ENCODE measurements around the gene USP5.
"Not testable (repeated sequence)": the region's sequence is repeated elsewhere in the genome, so short reads cannot be mapped to it uniquely, and the experiment has no call there.

DNA sequence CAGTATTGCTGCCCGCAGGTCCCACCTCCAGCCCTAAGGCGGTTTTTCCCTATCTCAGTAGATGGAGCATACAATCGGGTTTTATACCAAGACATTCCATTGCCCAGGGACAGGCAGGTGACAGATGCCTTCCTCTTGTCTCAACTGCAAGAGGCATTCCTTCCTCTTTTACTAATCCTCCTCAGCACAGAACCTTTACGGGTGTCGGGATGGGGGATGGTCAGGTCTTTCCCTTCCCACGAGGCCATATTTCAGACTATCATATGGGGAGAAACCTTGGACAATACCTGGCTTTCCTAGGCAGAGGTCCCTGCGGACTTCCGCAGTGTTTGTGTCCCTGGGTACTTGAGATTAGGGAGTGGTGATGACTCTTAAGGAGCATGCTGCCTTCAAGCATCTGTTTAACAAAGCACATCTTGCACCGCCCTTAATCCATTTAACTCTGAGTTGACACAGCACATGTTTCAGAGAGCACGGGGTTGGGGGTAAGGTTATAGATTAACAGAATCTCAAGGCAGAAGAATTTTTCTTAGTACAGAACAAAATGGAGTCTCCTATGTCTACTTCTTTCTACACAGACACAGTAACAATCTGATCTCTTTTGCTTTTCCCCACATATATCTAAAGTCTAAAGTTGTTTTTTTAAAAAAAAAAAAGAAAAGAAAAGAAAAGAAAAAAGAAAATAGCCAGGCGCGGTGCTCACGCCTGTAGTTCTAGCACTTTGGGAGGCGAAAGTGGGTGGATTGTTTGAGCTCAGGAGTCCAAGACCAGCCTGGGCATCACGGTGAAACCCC is 34.5 kb downstream of the USP5 start:
- not testable (repeated sequence) for TF ChIP-seq CTCF (IDR thresholded peaks at IDR 0.05); FOSL2 (IDR thresholded peaks at IDR 0.05; ENCODE audit: borderline replicate concordance, low read depth); JUND (IDR thresholded peaks at IDR 0.05); EZH2phosphoT487 (IDR thresholded peaks at IDR 0.05; ENCODE audit: borderline replicate concordance, low read depth); FOXM1 (IDR thresholded peaks at IDR 0.05; ENCODE audit: low read depth); POLR2AphosphoS5 (IDR thresholded peaks at IDR 0.05; ENCODE audit: low read depth, low read length); TEAD4 (IDR thresholded peaks at IDR 0.05; ENCODE audit: borderline replicate concordance, insufficient read depth); ELF1 (IDR thresholded peaks at IDR 0.05); SMC3 (IDR thresholded peaks at IDR 0.05; ENCODE audit: low read depth, low read length); FOXJ3 (CRISPR knock-in tag; IDR thresholded peaks at IDR 0.05); RAD21 (IDR thresholded peaks at IDR 0.05; ENCODE audit: low read length)
- TF ChIP-seq, protein P1, sequence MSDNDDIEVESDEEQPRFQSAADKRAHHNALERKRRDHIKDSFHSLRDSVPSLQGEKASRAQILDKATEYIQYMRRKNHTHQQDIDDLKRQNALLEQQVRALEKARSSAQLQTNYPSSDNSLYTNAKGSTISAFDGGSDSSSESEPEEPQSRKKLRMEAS (IDR thresholded peaks at IDR 0.05; ENCODE audit: low read depth), result not testable (repeated sequence)
- TF ChIP-seq, protein P2, sequence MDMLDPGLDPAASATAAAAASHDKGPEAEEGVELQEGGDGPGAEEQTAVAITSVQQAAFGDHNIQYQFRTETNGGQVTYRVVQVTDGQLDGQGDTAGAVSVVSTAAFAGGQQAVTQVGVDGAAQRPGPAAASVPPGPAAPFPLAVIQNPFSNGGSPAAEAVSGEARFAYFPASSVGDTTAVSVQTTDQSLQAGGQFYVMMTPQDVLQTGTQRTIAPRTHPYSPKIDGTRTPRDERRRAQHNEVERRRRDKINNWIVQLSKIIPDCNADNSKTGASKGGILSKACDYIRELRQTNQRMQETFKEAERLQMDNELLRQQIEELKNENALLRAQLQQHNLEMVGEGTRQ (IDR thresholded peaks at IDR 0.05; ENCODE audit: borderline replicate concordance, low read depth, low read length), result not testable (repeated sequence)
- TF ChIP-seq, protein P3, sequence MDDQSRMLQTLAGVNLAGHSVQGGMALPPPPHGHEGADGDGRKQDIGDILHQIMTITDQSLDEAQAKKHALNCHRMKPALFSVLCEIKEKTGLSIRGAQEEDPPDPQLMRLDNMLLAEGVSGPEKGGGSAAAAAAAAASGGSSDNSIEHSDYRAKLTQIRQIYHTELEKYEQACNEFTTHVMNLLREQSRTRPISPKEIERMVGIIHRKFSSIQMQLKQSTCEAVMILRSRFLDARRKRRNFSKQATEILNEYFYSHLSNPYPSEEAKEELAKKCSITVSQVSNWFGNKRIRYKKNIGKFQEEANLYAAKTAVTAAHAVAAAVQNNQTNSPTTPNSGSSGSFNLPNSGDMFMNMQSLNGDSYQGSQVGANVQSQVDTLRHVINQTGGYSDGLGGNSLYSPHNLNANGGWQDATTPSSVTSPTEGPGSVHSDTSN (IDR thresholded peaks at IDR 0.05), result not testable (repeated sequence)
